Neural crest cell (in vitro differentiated cells): Measurements from ENCODE around the gene AUTS2. TPM values are rescaled to one million over a fixed set of nuclear protein-coding genes. Genes with fewer than 3 reads are reported as not detected.

Experiments used
- DNase-seq: peaks from one replicate; pipeline ENCODE4 v3.0.0; 2021; ENCODE audit warnings: low read depth, mixed read lengths, low spot score
- H3K27ac Mint-ChIP-seq: one replicate; pipeline ENCODE4 v1.8.0; 2021; ENCODE audit warnings: mild to moderate bottlenecking, mixed read lengths; ENCODE audit not compliant: unreplicated experiment
- H3K27me3 Mint-ChIP-seq: 2 replicates; pipeline ENCODE4 v1.8.0; 2021; ENCODE audit warnings: low read depth, mild to moderate bottlenecking, mixed read lengths
- H3K36me3 Mint-ChIP-seq: 2 replicates; pipeline ENCODE4 v1.8.0; 2021; ENCODE audit warnings: low read depth, mild to moderate bottlenecking, mixed read lengths
- H3K4me1 Mint-ChIP-seq: 2 replicates; pipeline ENCODE4 v1.8.0; 2021; ENCODE audit warnings: mixed read lengths
- H3K4me3 Mint-ChIP-seq: one replicate; pipeline ENCODE4 v1.8.0; 2021; ENCODE audit warnings: mild to moderate bottlenecking, mixed read lengths
- H3K9me3 Mint-ChIP-seq: 2 replicates; pipeline ENCODE4 v1.8.0; 2021; ENCODE audit warnings: mixed read lengths
- total RNA-seq: library from RNA; stranded (reverse); gene quantifications from 2 replicates; pipeline ENCODE4 v1.2.1, GENCODE V29; 2021
- TF ChIP-seq, protein P1 (sequence below): fragments of 200-600 bp; sonication (generic); conservative IDR thresholded peaks from 2 replicates; pipeline ENCODE4 v1.5.0; 2021; ENCODE audit warnings: antibody characterized with exemption, mild to moderate bottlenecking

AUTS2 gene
- total RNA-seq, 1 donor from 2014 or later, result 152 TPM

DNA sequence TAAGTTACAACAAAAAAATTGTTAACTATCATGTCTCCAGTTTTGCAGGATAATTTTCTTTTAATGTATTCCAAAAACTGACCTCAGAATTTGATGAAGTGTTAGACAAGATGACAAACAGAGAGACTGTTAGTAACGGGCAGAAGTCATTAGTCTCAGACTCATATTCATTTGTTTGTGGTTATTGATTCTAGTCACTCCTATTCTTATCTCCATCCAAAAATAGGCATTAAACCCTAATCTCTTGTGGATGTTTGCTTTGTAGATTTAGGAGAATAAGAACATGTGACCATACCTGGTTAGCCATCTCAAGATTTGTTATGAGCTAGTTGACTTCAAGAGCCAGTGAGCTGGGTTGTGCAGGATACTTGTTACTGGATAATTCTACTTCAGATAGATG is 261.1 kb downstream of the AUTS2 start:
- no peak for DNase-seq
- TF ChIP-seq, protein P1, sequence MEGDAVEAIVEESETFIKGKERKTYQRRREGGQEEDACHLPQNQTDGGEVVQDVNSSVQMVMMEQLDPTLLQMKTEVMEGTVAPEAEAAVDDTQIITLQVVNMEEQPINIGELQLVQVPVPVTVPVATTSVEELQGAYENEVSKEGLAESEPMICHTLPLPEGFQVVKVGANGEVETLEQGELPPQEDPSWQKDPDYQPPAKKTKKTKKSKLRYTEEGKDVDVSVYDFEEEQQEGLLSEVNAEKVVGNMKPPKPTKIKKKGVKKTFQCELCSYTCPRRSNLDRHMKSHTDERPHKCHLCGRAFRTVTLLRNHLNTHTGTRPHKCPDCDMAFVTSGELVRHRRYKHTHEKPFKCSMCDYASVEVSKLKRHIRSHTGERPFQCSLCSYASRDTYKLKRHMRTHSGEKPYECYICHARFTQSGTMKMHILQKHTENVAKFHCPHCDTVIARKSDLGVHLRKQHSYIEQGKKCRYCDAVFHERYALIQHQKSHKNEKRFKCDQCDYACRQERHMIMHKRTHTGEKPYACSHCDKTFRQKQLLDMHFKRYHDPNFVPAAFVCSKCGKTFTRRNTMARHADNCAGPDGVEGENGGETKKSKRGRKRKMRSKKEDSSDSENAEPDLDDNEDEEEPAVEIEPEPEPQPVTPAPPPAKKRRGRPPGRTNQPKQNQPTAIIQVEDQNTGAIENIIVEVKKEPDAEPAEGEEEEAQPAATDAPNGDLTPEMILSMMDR, result no peak
- H3K4me1 Mint-ChIP-seq, result peaks cover 38% of the 10 kb centered on the region
- no peak overlapping the region for H3K27ac Mint-ChIP-seq
- H3K36me3 Mint-ChIP-seq, result no peaks in the 10 kb centered on the region
- H3K27me3 Mint-ChIP-seq, result no peaks in the 10 kb centered on the region
- H3K9me3 Mint-ChIP-seq, result no peaks in the 10 kb centered on the region
- H3K4me3 Mint-ChIP-seq, result no peak overlapping the region

DNA sequence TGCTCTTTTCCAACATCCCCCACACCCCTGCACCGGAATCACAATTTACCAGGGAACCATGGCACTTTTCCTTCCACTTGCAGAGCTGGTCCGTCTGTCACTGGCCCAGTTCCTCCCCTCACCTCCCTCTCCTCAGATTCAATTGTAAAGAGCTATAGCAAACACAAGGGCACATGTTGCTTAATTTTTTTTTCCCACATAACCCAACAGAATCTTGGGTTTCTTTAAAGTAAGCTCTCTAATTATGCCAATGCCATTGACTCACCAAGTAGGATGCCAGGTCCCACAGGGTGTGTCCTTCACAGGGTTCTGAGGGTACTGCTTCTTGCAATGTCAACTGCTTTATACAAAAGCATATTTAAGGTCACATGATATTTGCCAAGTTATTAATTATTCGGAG is 262.2 kb downstream of the AUTS2 start:
- no peak for DNase-seq
- Mint-ChIP-seq H3K9me3 (no peaks in the 10 kb centered on the region), H3K27ac (no peak overlapping the region), H3K27me3 (no peaks in the 10 kb centered on the region), H3K4me1 (peaks cover 42% of the 10 kb centered on the region), H3K36me3 (no peaks in the 10 kb centered on the region), H3K4me3 (no peak overlapping the region)
- TF ChIP-seq, protein P1, result no peak

DNA sequence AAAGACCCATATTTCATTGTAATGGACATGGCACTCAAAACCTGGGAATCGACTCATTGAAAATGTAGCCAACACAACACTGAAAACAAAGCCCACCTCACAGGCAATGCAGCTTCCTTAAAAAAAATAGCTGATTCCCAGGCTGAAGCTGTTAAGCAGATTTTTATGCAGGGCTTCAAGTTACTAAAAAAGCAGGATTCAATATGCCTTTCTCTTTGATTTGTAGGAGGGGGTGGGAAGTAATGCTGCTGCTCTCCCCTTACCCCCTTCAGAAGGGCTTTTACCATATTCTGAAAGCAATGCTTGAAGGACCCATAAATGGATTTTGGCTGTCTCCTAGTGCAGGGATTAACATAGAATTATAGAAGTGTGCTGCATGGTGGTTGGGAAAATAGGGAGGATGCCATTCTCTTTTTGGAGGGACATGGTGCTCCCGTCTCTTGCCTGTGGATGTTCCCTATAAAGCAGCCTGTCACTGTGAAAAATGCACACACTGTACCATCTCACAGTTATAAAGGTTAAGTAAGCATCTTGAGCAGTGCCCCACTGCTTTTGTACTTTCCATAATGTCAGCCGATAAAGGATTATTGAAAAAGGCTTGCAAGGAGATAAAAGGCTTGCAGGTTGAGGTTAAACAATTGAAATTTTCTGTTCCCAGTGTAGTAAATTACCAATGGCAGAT is 262.8 kb downstream of the AUTS2 start:
- no peaks in the 10 kb centered on the region for H3K27me3 Mint-ChIP-seq
- H3K4me3 Mint-ChIP-seq, result no peak overlapping the region
- TF ChIP-seq, protein P1, result no peak
- peaks cover 47% of the 10 kb centered on the region for H3K4me1 Mint-ChIP-seq
- DNase-seq, result no peak
- no peak overlapping the region for H3K27ac Mint-ChIP-seq
- H3K9me3 Mint-ChIP-seq, result no peaks in the 10 kb centered on the region
- H3K36me3 Mint-ChIP-seq, result no peaks in the 10 kb centered on the region

DNA sequence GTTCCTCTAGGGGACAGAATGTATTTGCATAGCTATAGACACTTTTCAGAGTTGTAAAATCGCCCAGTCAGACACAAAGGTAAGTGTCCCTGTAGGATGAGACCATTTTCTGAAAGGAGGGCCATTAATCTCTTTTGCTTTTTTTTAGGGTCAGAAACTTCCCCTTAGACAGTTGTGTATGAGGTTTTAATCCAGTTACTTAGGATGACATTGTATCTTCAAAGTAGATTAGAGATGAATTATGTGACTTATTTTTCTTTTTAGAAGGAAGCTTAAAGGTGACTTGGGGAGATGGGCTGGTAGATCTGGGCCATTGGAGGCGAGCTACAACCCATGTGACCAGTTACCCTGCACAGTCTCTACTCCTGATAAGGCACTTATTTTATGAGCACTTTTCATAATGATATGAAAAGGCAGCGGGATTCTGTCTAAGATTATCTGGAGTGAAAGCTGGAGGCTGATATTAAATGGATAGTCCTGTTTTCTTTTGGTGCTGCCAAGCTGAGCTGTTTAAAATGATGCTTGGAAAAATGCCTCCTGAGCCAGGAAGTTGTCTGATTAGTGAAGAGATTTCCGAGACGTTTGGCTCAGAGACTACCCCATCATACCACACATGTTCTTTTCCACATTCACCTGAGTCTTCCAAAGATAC is 264.3 kb downstream of the AUTS2 start:
- H3K27ac Mint-ChIP-seq, result no peak overlapping the region
- TF ChIP-seq, protein P1, result no peak
- H3K36me3 Mint-ChIP-seq, result no peaks in the 10 kb centered on the region
- no peaks in the 10 kb centered on the region for H3K27me3 Mint-ChIP-seq
- H3K9me3 Mint-ChIP-seq, result no peaks in the 10 kb centered on the region
- DNase-seq, result no peak
- H3K4me3 Mint-ChIP-seq, result no peak overlapping the region
- H3K4me1 Mint-ChIP-seq, result peaks cover 35% of the 10 kb centered on the region

DNA sequence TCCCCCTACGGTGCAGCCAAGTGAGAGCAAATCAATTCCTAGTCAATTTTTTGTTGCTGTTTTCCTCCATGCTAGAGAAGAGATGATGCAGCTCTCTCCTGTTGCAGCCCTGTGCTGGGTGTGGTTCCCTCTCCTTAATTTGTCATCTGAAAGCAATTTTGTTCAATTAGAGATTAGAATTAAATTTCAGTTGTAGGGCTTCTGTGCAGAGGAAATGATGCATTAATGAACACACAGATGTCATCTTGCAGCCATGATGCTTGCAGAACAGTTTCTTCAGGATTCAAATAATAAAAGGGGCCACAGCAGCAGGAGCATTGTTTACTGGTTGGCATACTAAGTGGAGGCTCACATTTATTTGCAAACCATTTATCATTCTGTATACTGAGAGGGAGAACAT is 266.0 kb downstream of the AUTS2 start:
- no peak for DNase-seq
- no peaks in the 10 kb centered on the region for H3K27me3 Mint-ChIP-seq
- peaks cover 35% of the 10 kb centered on the region for H3K4me1 Mint-ChIP-seq
- H3K36me3 Mint-ChIP-seq, result no peaks in the 10 kb centered on the region
- TF ChIP-seq, protein P1, result no peak
- no peak overlapping the region for H3K4me3 Mint-ChIP-seq
- H3K9me3 Mint-ChIP-seq, result no peaks in the 10 kb centered on the region
- no peak overlapping the region for H3K27ac Mint-ChIP-seq
